Activated effector memory CD4-positive, alpha-beta T cell treated with anti-CD3 and anti-CD28 coated beads, Interleukin-2, amount 50 U/mL, for 16 hours (primary cell): ENCODE measurements around the gene SGMS1.
"Not testable (repeated sequence)": the region's sequence is repeated elsewhere in the genome, so short reads cannot be mapped to it uniquely, and the experiment has no call there.

Source experiments
- DNase-seq: peaks from one replicate; pipeline ENCODE4 v3.0.0-alpha.2; 2020

SGMS1 gene

GRCh38 chr10:50392966-50393718 is 230.6 kb downstream of the SGMS1 start:
- no peak for DNase-seq

GRCh38 chr10:50392426-50392825 is 231.3 kb downstream of the SGMS1 start:
- no peak for DNase-seq

- no peak for DNase-seq
These were observed 233.5 kb downstream of the SGMS1 start for GRCh38 chr10:50390302-50390701.

- DNase-seq = no peak
These were observed 235.6 kb downstream of the SGMS1 start for GRCh38 chr10:50388181-50388580.

GRCh38 chr10:50387732-50388073 is 236.1 kb downstream of the SGMS1 start:
- DNase-seq = no peak

GRCh38 chr10:50387007-50387731 is 236.6 kb downstream of the SGMS1 start:
- no peak for DNase-seq

GRCh38 chr10:50385624-50386023 is 238.1 kb downstream of the SGMS1 start:
- no peak for DNase-seq

GRCh38 chr10:50384898-50385297 is 238.9 kb downstream of the SGMS1 start:
- DNase-seq = no peak

GRCh38 chr10:50384238-50384637 is 239.5 kb downstream of the SGMS1 start:
- no peak for DNase-seq

GRCh38 chr10:50382576-50383023 is 241.2 kb downstream of the SGMS1 start:
- DNase-seq = no peak

- DNase-seq = no peak
These were observed 242.1 kb downstream of the SGMS1 start for GRCh38 chr10:50381642-50382041.

- DNase-seq = no peak
These were observed 244.1 kb downstream of the SGMS1 start for GRCh38 chr10:50379616-50380015.

- DNase-seq = no peak
These were observed 248.0 kb downstream of the SGMS1 start for GRCh38 chr10:50375745-50376144.

GRCh38 chr10:50375051-50375452 is 248.7 kb downstream of the SGMS1 start:
- no peak for DNase-seq

- DNase-seq = no peak
These were observed 249.8 kb downstream of the SGMS1 start for GRCh38 chr10:50373821-50374501.

GRCh38 chr10:50369931-50370330 is 253.8 kb downstream of the SGMS1 start:
- DNase-seq = no peak

GRCh38 chr10:50367732-50368131 is 256.0 kb downstream of the SGMS1 start:
- no peak for DNase-seq

- not testable (repeated sequence) for DNase-seq
These were observed 257.3 kb downstream of the SGMS1 start for GRCh38 chr10:50366421-50366820.

- DNase-seq = not testable (repeated sequence)
These were observed 259.0 kb downstream of the SGMS1 start for GRCh38 chr10:50364730-50365129.

GRCh38 chr10:50362547-50363125 is 261.1 kb downstream of the SGMS1 start:
- no peak for DNase-seq

GRCh38 chr10:50361946-50362345 is 261.8 kb downstream of the SGMS1 start:
- DNase-seq = no peak

- no peak for DNase-seq
These were observed 263.5 kb downstream of the SGMS1 start for GRCh38 chr10:50360077-50360850.
